ENCODE results near the gene TMC8. TPM values are rescaled to one million over a fixed set of nuclear protein-coding genes. Genes with fewer than 3 reads are reported as not detected.

Gene TMC8
- polyA plus RNA-seq, 1 experiment, result not detected

DNA sequence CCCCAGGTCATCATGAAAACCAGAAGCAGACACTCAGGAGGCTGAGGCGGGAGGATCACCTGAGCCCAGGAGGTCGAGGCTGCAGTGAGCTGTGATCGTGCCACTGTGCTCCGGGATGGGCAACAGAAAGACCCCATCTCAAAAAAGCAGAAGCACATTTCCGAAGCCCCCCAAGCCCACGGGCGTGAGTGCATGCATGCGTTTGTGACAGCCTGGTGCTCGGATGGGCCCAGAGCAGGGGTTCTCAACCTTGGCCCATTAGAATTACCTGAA, 21.1 kb upstream of the TMC8 start:
- DNase-seq (ENCODE audit: low read depth), result no peak
- Histone ChIP-seq H3K36me3 (ENCODE audit: control insufficient read depth, insufficient read depth, low read length) (peaks cover 3% of the 10 kb centered on the region), H3K4me3 (ENCODE audit: low read depth, low read length) (no peak overlapping the region), H3K27me3 (ENCODE audit: control insufficient read depth, insufficient read depth, low read length) (peaks cover 2% of the 10 kb centered on the region; the same call in 1 of the 2 replicates)
- TF ChIP-seq, protein P1, sequence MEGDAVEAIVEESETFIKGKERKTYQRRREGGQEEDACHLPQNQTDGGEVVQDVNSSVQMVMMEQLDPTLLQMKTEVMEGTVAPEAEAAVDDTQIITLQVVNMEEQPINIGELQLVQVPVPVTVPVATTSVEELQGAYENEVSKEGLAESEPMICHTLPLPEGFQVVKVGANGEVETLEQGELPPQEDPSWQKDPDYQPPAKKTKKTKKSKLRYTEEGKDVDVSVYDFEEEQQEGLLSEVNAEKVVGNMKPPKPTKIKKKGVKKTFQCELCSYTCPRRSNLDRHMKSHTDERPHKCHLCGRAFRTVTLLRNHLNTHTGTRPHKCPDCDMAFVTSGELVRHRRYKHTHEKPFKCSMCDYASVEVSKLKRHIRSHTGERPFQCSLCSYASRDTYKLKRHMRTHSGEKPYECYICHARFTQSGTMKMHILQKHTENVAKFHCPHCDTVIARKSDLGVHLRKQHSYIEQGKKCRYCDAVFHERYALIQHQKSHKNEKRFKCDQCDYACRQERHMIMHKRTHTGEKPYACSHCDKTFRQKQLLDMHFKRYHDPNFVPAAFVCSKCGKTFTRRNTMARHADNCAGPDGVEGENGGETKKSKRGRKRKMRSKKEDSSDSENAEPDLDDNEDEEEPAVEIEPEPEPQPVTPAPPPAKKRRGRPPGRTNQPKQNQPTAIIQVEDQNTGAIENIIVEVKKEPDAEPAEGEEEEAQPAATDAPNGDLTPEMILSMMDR (IDR thresholded peaks at IDR 0.05; ENCODE audit: insufficient read depth, low read depth, low read length), result no peak
- POLR2A ChIA-PET, result interaction anchor here (0.7 kb wide), 1 partner anchor 583 kb away, joined by 5 read pairs; no protein-coding TSS in a partner anchor
- CTCF ChIA-PET, result interaction anchor here (0.7 to 2.5 kb wide), 3 partner anchors 10 to 636 kb away, joined by 3 to 8 read pairs (median 3); no protein-coding TSS in a partner anchor

DNA sequence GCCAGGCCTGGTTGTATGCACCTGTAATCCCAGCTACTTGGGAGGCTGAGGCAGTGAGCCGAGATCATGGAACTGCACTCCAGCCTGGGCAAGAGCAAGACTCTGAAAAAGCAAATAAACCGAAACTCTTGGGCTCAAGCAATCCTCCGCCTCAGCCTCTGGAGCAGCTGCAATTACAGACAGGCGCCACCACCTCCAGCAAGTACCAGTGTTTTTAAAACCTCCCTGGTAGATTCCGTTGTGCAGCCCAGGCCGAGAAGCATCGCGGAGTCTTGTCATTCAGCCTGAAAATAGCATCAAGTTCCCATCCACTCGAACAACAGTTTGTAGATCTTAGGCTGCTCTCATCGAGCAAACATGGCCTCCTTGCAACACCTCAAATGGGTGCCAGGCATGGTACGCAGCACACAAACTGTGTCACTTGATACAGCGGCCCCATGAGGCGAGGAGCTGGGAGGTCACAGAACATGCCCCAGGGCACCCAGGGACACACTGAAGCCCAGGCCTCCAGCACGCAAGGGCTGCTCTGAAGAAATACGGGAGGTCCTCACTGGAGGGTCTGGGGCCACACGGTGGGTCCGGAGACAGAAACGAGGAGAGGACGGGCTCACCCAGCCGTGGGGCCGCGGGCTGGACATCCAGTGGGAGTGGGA, 20.1 kb upstream of the TMC8 start:
- ChIA-PET POLR2A (no interaction called here), CTCF (interaction anchor here (0.8 to 2.5 kb wide), 7 partner anchors 9 to 312 kb away, joined by 3 to 12 read pairs (median 5); no protein-coding TSS in a partner anchor)
- no peak overlapping the region for H3K4me3 ChIP-seq (ENCODE audit: low read depth, low read length)
- TF ChIP-seq, protein P1 (IDR thresholded peaks at IDR 0.05; ENCODE audit: insufficient read depth, low read depth, low read length), result no peak
- H3K36me3 ChIP-seq (ENCODE audit: control insufficient read depth, insufficient read depth, low read length), result no peaks in the 10 kb centered on the region; the same call in 1 of the 2 replicates
- peaks cover 2% of the 10 kb centered on the region; the same call in 1 of the 2 replicates for H3K27me3 ChIP-seq (ENCODE audit: control insufficient read depth, insufficient read depth, low read length)
- no peak for DNase-seq (ENCODE audit: low read depth)

DNA sequence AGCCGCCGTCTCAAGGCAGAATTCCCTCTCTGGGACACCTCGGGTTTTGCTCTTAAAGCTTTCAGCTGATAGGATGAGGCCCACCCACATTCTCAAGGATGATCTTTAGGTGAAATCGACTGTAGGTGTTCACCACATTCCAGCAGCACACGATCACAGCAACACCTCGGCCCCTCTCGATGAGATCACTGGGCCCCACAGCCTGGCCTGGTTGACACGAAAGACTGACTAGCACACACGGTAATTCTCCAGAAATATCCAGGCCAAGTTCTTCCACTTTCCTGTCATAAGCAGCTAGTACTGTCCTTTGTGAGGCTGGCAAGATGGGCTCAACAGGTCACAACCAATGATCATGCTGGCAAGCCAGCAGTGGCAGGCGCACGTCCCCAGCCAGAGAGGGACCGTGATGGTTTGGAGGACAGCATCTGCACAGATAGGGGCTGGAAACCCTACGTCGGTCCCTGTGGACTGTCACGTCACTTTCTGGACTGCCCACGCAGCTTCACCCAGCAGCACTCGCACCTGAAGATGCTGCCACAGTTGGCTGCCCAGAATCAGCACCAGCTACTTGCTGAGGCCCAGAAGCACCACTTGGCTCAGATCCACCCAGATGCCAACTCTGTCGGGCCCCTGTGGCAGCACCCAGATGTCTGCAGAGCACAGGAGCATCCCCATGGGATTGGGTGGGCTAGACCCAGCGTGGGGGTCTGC, 19.4 kb upstream of the TMC8 start:
- Histone ChIP-seq H3K4me3 (ENCODE audit: low read depth, low read length) (no peak overlapping the region), H3K36me3 (ENCODE audit: control insufficient read depth, insufficient read depth, low read length) (no peaks in the 10 kb centered on the region), H3K27me3 (ENCODE audit: control insufficient read depth, insufficient read depth, low read length) (peaks cover 2% of the 10 kb centered on the region; the same call in 1 of the 2 replicates)
- no peak for DNase-seq (ENCODE audit: low read depth)
- ChIA-PET CTCF (interaction anchor here (0.6 to 2.9 kb wide), 7 partner anchors 10 to 1699 kb away, joined by 3 to 38 read pairs (median 8); no protein-coding TSS in a partner anchor), POLR2A (no interaction called here)
- TF ChIP-seq, protein P1 (IDR thresholded peaks at IDR 0.05; ENCODE audit: insufficient read depth, low read depth, low read length), result no peak

DNA sequence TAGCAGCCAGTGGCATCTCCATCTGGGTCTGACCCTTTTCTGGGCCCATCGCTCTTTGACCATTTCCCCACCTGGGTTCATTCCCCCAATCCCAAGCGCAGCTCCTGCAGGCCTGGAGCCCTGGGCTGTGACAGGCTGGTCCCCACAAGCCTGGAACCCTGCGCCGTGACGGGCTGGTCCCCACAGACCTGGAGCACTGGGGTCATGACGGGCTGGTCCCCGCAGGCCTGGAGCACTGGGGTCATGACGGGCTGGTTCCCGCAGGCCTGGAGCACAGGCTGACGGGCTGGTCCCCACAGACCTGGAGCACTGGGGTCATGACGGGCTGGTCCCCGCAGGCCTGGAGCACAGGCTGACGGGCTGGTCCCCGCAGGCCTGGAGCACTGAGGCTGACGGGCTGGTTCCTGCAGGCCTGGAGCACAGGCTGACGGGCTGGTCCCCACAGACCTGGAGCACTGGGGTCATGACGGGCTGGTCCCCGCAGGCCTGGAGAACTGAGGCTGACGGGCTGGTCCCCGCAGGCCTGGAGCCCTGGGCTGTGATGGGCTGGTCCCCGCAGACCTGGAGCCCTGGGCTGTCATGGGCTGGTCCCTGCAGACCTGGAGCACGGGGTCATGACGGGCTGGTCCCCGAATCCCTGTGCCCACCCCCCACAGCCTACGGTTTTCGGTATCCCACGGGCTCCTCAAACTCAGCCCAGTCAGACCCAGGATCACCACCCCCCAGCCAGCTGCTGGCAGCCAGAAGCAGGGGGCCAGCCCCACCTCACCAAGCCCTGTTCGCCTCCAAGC, 18.6 kb upstream of the TMC8 start:
- Histone ChIP-seq H3K36me3 (ENCODE audit: control insufficient read depth, insufficient read depth, low read length) (no peaks in the 10 kb centered on the region), H3K4me3 (ENCODE audit: low read depth, low read length) (no peak overlapping the region), H3K27me3 (ENCODE audit: control insufficient read depth, insufficient read depth, low read length) (peaks cover 2% of the 10 kb centered on the region; the same call in 1 of the 2 replicates)
- TF ChIP-seq, protein P1 (IDR thresholded peaks at IDR 0.05; ENCODE audit: insufficient read depth, low read depth, low read length), result no peak
- CTCF ChIA-PET, result interaction anchor here (0.6 to 2.9 kb wide), 17 partner anchors 9 to 1700 kb away, joined by 3 to 38 read pairs (median 5); no protein-coding TSS in a partner anchor
- POLR2A ChIA-PET, result no interaction called here
- no peak for DNase-seq (ENCODE audit: low read depth)

All from BJ (cell line).